ENCODE measurements around the gene FSCN2.
A peak's percentile ranks its signal among the peaks of the same experiment; 100 is the strongest.

Gene FSCN2

GRCh38 chr17:81517009-81517338 lies 11.2 kb upstream of the FSCN2 start:
- Histone ChIP-seq H3K4me2 (ENCODE audit: low read length) (no peak overlapping the region), H3K56ac (ENCODE audit: low read length) (peak overlapping the region; percentile 69), H2BK120ac (ENCODE audit: low read depth, low read length) (no peak overlapping the region), H3K4me3 (ENCODE audit: low read length) (no peak overlapping the region), H3K4me1 (ENCODE audit: control insufficient read depth, low read depth, low read length) (peaks cover 12% of the 10 kb centered on the region), H3K23ac (ENCODE audit: low read length) (no peak overlapping the region), H3K9ac (ENCODE audit: low read length) (peak overlapping the region; percentile 97), H3K27ac (ENCODE audit: low read depth, low read length) (no peak overlapping the region), H3K18ac (ENCODE audit: low read length) (no peak overlapping the region), H2BK15ac (replicated peaks; ENCODE audit: low read depth) (no peak overlapping the region), H3K79me2 (ENCODE audit: control insufficient read depth, insufficient read depth, low read length) (peaks cover 24% of the 10 kb centered on the region), H2AK5ac (ENCODE audit: low read length) (no peak overlapping the region), H3K27me3 (ENCODE audit: insufficient read depth, low read length, poor library complexity) (no peaks in the 10 kb centered on the region), H4K5ac (ENCODE audit: low read length) (no peak overlapping the region), H3K36me3 (ENCODE audit: control insufficient read depth, insufficient read depth, low read length) (no peaks in the 10 kb centered on the region), H3K79me1 (ENCODE audit: low read length) (peaks cover 3% of the 10 kb centered on the region), H2BK5ac (ENCODE audit: low read length) (no peak overlapping the region), H3K4ac (ENCODE audit: low read depth, low read length) (no peak overlapping the region), H4K8ac (ENCODE audit: low read depth, low read length) (no peak overlapping the region)
- no peak for DNase-seq
- no CpG with 5 or more reads among the region's 9 CpGs for WGBS (ENCODE audit: extremely low coverage, insufficient coverage, low lambda C conversion rate)

- no peak overlapping the region for H3K27ac ChIP-seq (ENCODE audit: low read depth, low read length)
- H3K27me3 ChIP-seq (ENCODE audit: insufficient read depth, low read length, poor library complexity), result no peaks in the 10 kb centered on the region
- no peaks in the 10 kb centered on the region for H3K36me3 ChIP-seq (ENCODE audit: control insufficient read depth, insufficient read depth, low read length)
- peak overlapping the region; percentile 38 for H2AK5ac ChIP-seq (ENCODE audit: low read length)
- H3K23ac ChIP-seq (ENCODE audit: low read length), result no peak overlapping the region
- no peak overlapping the region for H2BK15ac ChIP-seq (replicated peaks; ENCODE audit: low read depth)
- H2BK120ac ChIP-seq (ENCODE audit: low read depth, low read length), result no peak overlapping the region
- no peak overlapping the region for H3K4ac ChIP-seq (ENCODE audit: low read depth, low read length)
- peak; percentile 75 for DNase-seq
- peak overlapping the region; percentile 69 for H3K56ac ChIP-seq (ENCODE audit: low read length)
- H3K79me1 ChIP-seq (ENCODE audit: low read length), result peaks cover 3% of the 10 kb centered on the region
- H3K79me2 ChIP-seq (ENCODE audit: control insufficient read depth, insufficient read depth, low read length), result peaks cover 19% of the 10 kb centered on the region
- H3K18ac ChIP-seq (ENCODE audit: low read length), result no peak overlapping the region
- peaks cover 12% of the 10 kb centered on the region for H3K4me1 ChIP-seq (ENCODE audit: control insufficient read depth, low read depth, low read length)
- no peak overlapping the region for H4K5ac ChIP-seq (ENCODE audit: low read length)
- no peak overlapping the region for H3K4me2 ChIP-seq (ENCODE audit: low read length)
- peak overlapping the region; percentile 66 for H3K9ac ChIP-seq (ENCODE audit: low read length)
- H3K4me3 ChIP-seq (ENCODE audit: low read length), result no peak overlapping the region
- WGBS (ENCODE audit: extremely low coverage, insufficient coverage, low lambda C conversion rate), result no CpG with 5 or more reads among the region's 24 CpGs
- no peak overlapping the region for H4K8ac ChIP-seq (ENCODE audit: low read depth, low read length)
- H2BK5ac ChIP-seq (ENCODE audit: low read length), result no peak overlapping the region
These were observed 10.7 kb upstream of the FSCN2 start for GRCh38 chr17:81517339-81518112.

- Histone ChIP-seq H3K79me2 (ENCODE audit: control insufficient read depth, insufficient read depth, low read length) (peaks cover 19% of the 10 kb centered on the region), H3K56ac (ENCODE audit: low read length) (peak overlapping the region; percentile 83), H2AK5ac (ENCODE audit: low read length) (no peak overlapping the region), H3K9ac (ENCODE audit: low read length) (peak overlapping the region; percentile 72), H3K27ac (ENCODE audit: low read depth, low read length) (no peak overlapping the region), H3K4me1 (ENCODE audit: control insufficient read depth, low read depth, low read length) (peaks cover 12% of the 10 kb centered on the region), H4K8ac (ENCODE audit: low read depth, low read length) (no peak overlapping the region), H4K5ac (ENCODE audit: low read length) (no peak overlapping the region), H3K36me3 (ENCODE audit: control insufficient read depth, insufficient read depth, low read length) (no peaks in the 10 kb centered on the region), H2BK15ac (replicated peaks; ENCODE audit: low read depth) (no peak overlapping the region), H3K4me2 (ENCODE audit: low read length) (peak overlapping the region; percentile 77), H3K4me3 (ENCODE audit: low read length) (no peak overlapping the region), H3K18ac (ENCODE audit: low read length) (no peak overlapping the region), H3K4ac (ENCODE audit: low read depth, low read length) (no peak overlapping the region), H3K79me1 (ENCODE audit: low read length) (peaks cover 3% of the 10 kb centered on the region), H2BK120ac (ENCODE audit: low read depth, low read length) (no peak overlapping the region), H3K23ac (ENCODE audit: low read length) (no peak overlapping the region), H3K27me3 (ENCODE audit: insufficient read depth, low read length, poor library complexity) (no peaks in the 10 kb centered on the region), H2BK5ac (ENCODE audit: low read length) (no peak overlapping the region)
- WGBS (ENCODE audit: extremely low coverage, insufficient coverage, low lambda C conversion rate), result no CpG with 5 or more reads among the region's 24 CpGs
- DNase-seq, result peak; percentile 64
These were observed 9.9 kb upstream of the FSCN2 start for GRCh38 chr17:81518113-81518784.

- Histone ChIP-seq H3K4me2 (ENCODE audit: low read length) (peak overlapping the region; percentile 77), H3K23ac (ENCODE audit: low read length) (peak overlapping the region; percentile 66), H3K79me2 (ENCODE audit: control insufficient read depth, insufficient read depth, low read length) (peaks cover 16% of the 10 kb centered on the region), H3K18ac (ENCODE audit: low read length) (no peak overlapping the region), H3K36me3 (ENCODE audit: control insufficient read depth, insufficient read depth, low read length) (no peaks in the 10 kb centered on the region), H4K8ac (ENCODE audit: low read depth, low read length) (no peak overlapping the region), H3K9ac (ENCODE audit: low read length) (peak overlapping the region; percentile 72), H3K4me3 (ENCODE audit: low read length) (no peak overlapping the region), H2AK5ac (ENCODE audit: low read length) (no peak overlapping the region), H3K56ac (ENCODE audit: low read length) (peak overlapping the region; percentile 83), H3K4ac (ENCODE audit: low read depth, low read length) (no peak overlapping the region), H3K4me1 (ENCODE audit: control insufficient read depth, low read depth, low read length) (peaks cover 12% of the 10 kb centered on the region), H3K27me3 (ENCODE audit: insufficient read depth, low read length, poor library complexity) (no peaks in the 10 kb centered on the region), H4K5ac (ENCODE audit: low read length) (no peak overlapping the region), H2BK15ac (replicated peaks; ENCODE audit: low read depth) (no peak overlapping the region), H3K27ac (ENCODE audit: low read depth, low read length) (no peak overlapping the region), H2BK120ac (ENCODE audit: low read depth, low read length) (no peak overlapping the region), H2BK5ac (ENCODE audit: low read length) (no peak overlapping the region), H3K79me1 (ENCODE audit: low read length) (peaks cover 3% of the 10 kb centered on the region)
- peak; percentile 61 for DNase-seq
- no CpG with 5 or more reads among the region's 47 CpGs for WGBS (ENCODE audit: extremely low coverage, insufficient coverage, low lambda C conversion rate)
These were observed 9.3 kb upstream of the FSCN2 start for GRCh38 chr17:81518785-81519283.

GRCh38 chr17:81519284-81520020 lies 8.7 kb upstream of the FSCN2 start:
- no peak overlapping the region for H2BK5ac ChIP-seq (ENCODE audit: low read length)
- H3K4me3 ChIP-seq (ENCODE audit: low read length), result no peak overlapping the region
- H3K27ac ChIP-seq (ENCODE audit: low read depth, low read length), result no peak overlapping the region
- WGBS (ENCODE audit: extremely low coverage, insufficient coverage, low lambda C conversion rate), result no CpG with 5 or more reads among the region's 61 CpGs
- H3K27me3 ChIP-seq (ENCODE audit: insufficient read depth, low read length, poor library complexity), result no peaks in the 10 kb centered on the region
- H2AK5ac ChIP-seq (ENCODE audit: low read length), result no peak overlapping the region
- peak; percentile 75 for DNase-seq
- no peak overlapping the region for H2BK120ac ChIP-seq (ENCODE audit: low read depth, low read length)
- no peak overlapping the region for H3K18ac ChIP-seq (ENCODE audit: low read length)
- no peak overlapping the region for H3K4ac ChIP-seq (ENCODE audit: low read depth, low read length)
- peak overlapping the region; percentile 83 for H3K56ac ChIP-seq (ENCODE audit: low read length)
- peak overlapping the region; percentile 72 for H3K9ac ChIP-seq (ENCODE audit: low read length)
- no peaks in the 10 kb centered on the region for H3K36me3 ChIP-seq (ENCODE audit: control insufficient read depth, insufficient read depth, low read length)
- peaks cover 16% of the 10 kb centered on the region for H3K79me2 ChIP-seq (ENCODE audit: control insufficient read depth, insufficient read depth, low read length)
- peaks cover 3% of the 10 kb centered on the region for H3K79me1 ChIP-seq (ENCODE audit: low read length)
- no peak overlapping the region for H2BK15ac ChIP-seq (replicated peaks; ENCODE audit: low read depth)
- H4K5ac ChIP-seq (ENCODE audit: low read length), result no peak overlapping the region
- H3K4me2 ChIP-seq (ENCODE audit: low read length), result peak overlapping the region; percentile 77
- no peak overlapping the region for H4K8ac ChIP-seq (ENCODE audit: low read depth, low read length)
- H3K4me1 ChIP-seq (ENCODE audit: control insufficient read depth, low read depth, low read length), result peaks cover 12% of the 10 kb centered on the region
- H3K23ac ChIP-seq (ENCODE audit: low read length), result peak overlapping the region; percentile 66
